ENCODE results near the gene CALM1.

DNA sequence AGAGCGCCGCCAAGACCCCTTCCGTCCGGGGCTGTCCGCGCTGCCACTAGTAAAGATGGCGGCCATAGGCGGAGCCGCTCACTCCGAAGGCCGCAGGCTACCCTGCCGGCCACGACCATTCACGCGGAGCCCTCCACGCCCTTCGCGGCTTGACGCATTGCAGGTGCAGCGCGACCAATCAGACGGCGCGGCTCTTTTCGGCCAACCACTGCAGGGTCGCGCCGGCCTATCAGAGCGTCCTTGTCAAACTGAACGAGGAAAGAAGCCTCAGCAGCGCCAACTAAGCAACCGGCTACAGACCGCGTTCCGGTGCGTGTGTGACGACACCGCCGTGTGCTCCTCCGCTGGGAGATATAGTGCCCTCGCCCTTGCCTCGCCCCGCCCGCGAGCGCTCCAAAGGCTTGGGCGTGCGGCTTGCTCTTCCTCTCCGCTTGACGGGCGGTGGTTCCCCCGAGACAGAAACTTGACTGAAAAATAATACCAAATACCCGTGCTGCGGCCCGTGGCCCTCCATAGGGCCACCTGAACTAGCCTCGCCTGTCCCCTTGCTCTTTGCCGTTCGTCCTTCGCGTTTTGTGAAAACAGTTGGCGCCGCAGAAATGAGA lies 13.6 kb upstream of the CALM1 start:
- TF ChIP-seq, protein P1, sequence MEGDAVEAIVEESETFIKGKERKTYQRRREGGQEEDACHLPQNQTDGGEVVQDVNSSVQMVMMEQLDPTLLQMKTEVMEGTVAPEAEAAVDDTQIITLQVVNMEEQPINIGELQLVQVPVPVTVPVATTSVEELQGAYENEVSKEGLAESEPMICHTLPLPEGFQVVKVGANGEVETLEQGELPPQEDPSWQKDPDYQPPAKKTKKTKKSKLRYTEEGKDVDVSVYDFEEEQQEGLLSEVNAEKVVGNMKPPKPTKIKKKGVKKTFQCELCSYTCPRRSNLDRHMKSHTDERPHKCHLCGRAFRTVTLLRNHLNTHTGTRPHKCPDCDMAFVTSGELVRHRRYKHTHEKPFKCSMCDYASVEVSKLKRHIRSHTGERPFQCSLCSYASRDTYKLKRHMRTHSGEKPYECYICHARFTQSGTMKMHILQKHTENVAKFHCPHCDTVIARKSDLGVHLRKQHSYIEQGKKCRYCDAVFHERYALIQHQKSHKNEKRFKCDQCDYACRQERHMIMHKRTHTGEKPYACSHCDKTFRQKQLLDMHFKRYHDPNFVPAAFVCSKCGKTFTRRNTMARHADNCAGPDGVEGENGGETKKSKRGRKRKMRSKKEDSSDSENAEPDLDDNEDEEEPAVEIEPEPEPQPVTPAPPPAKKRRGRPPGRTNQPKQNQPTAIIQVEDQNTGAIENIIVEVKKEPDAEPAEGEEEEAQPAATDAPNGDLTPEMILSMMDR (IDR thresholded peaks at IDR 0.05; ENCODE audit: low read length), result no peak
- no peak for TF ChIP-seq EZH2 (IDR thresholded peaks at IDR 0.05; ENCODE audit: borderline replicate concordance, low read length)
